ENCODE measurements around the gene PIAS1.

Gene PIAS1

GRCh38 chr15:68191555-68191954 is 137.4 kb downstream of the PIAS1 start:
- H3K4me3 ChIP-seq (ENCODE audit: low read depth, low read length): no peak overlapping the region
- no peak for TF ChIP-seq CTCF (IDR thresholded peaks at IDR 0.05; ENCODE audit: control insufficient read depth, extremely low read depth, insufficient read depth)

DNA sequence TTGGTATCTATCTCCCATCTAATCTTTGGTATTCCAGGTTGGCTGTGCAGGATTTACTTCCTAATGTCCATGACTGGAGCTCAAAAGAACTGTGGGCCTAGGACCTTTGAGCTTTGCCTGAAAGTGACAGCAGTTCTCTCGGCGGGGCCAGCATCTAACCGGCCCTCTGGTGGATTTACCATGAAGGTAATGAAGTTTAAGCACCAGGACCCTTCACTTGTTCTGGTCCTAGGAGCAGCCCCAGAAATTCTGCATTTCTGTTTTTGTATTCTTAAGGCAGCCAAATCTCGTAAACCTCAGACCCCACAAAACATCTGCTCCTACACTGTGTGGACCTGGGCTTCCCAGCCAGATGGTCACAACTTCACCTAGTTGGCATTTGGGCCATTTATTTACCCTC is 138.0 kb downstream of the PIAS1 start:
- no peak for TF ChIP-seq CTCF (IDR thresholded peaks at IDR 0.05; ENCODE audit: control insufficient read depth, extremely low read depth, insufficient read depth)
- no peak for DNase-seq (ENCODE audit: low read depth)

More at GRCh38 chr15:68191555-68191954, 137.4 kb downstream of the PIAS1 start:
- no peak for DNase-seq (ENCODE audit: low read depth)

DNA sequence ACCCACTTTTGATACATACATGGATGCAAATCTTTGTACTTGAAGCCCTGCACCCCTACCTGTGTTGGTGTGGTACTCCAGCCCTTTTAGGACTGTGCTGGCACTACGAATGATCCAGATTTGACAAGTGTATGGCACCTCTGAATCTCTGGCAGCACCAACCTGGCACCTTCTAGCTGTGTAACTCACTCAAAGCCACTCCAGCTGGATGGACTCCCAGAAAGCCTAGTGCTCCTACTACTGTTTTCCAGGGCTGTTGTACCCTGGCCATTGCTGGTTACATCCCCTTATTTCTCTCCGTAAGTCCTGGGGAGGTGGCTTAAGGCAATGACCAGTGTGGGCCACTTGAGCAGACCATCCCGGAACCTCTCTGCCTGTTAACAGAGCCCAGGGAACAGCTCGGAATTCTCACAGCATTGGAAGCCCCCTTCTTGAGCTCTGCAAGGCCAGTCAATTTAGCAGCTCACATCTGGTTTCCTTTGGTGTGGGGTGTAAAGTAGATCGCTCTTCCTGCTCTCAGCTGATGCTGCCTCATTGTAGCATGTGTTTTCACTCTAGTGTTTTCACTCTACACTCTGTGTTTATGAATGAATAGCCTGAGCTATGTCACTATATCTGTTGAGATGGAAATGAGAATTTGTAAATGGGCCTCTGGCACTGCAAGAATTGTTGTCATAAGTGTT is 138.8 kb downstream of the PIAS1 start:
- no peak overlapping the region for H3K4me3 ChIP-seq (ENCODE audit: low read depth, low read length)
- no peak for TF ChIP-seq CTCF (IDR thresholded peaks at IDR 0.05; ENCODE audit: control insufficient read depth, extremely low read depth, insufficient read depth)
- DNase-seq (ENCODE audit: low read depth): no peak

More for the DNA sequence above, 138.0 kb downstream of the PIAS1 start:
- no peak overlapping the region for H3K4me3 ChIP-seq (ENCODE audit: low read depth, low read length)

GRCh38 chr15:68195336-68196112 is 141.4 kb downstream of the PIAS1 start:
- TF ChIP-seq CTCF (IDR thresholded peaks at IDR 0.05; ENCODE audit: control insufficient read depth, extremely low read depth, insufficient read depth): no peak
- no peak for DNase-seq (ENCODE audit: low read depth)
- H3K4me3 ChIP-seq (ENCODE audit: low read depth, low read length): no peak overlapping the region

- H3K4me3 ChIP-seq (ENCODE audit: low read depth, low read length): no peak overlapping the region
- TF ChIP-seq CTCF (IDR thresholded peaks at IDR 0.05; ENCODE audit: control insufficient read depth, extremely low read depth, insufficient read depth): no peak
- DNase-seq (ENCODE audit: low read depth): no peak
Measured at GRCh38 chr15:68196445-68197169, 142.5 kb downstream of the PIAS1 start.

DNA sequence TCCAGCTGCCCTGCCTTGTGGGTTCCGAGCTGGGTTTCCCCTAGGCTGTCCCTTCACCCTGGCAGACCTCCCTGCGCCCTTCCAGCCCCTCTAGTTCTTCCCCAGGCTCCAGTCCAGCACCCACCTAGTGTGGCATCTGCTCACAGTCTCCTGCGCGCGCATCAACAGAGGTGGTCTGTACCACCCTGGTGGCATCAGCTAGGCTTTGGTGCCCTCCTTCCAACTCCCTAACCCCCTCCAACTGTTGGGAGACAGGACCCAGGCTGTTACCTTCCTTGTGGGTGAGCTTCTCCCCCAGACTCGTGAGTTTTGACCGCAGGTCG is 143.0 kb downstream of the PIAS1 start:
- DNase-seq (ENCODE audit: low read depth): no peak
- no peak overlapping the region for H3K4me3 ChIP-seq (ENCODE audit: low read depth, low read length)
- TF ChIP-seq CTCF (IDR thresholded peaks at IDR 0.05; ENCODE audit: control insufficient read depth, extremely low read depth, insufficient read depth): no peak

Data from LNCaP clone FGC (cell line).